ENCODE results near the gene ITPRIP.

ITPRIP gene

GRCh38 chr10:104337985-104338735 lies at the start of gene ITPRIP:
Gene ITPRIP (minus strand): TSS chr10:104338465. CDS start chr10:104316051, 22,414 bp downstream.
- DNase-seq (ENCODE audit: low read depth): peak; percentile 56

GRCh38 chr10:104387130-104387888 lies 49.0 kb upstream of the ITPRIP start:
- no peak for DNase-seq (ENCODE audit: low read depth)

- no peak for DNase-seq (ENCODE audit: low read depth)
Observed at GRCh38 chr10:104380336-104380735, 42.1 kb upstream of the ITPRIP start.

- no peak for DNase-seq (ENCODE audit: low read depth)
Observed at GRCh38 chr10:104376784-104377300, 38.6 kb upstream of the ITPRIP start.

- no peak for DNase-seq (ENCODE audit: low read depth)
Observed at GRCh38 chr10:104374591-104374990, 36.3 kb upstream of the ITPRIP start.

GRCh38 chr10:104371753-104372152 lies 33.5 kb upstream of the ITPRIP start:
- DNase-seq (ENCODE audit: low read depth): no peak

- no peak for DNase-seq (ENCODE audit: low read depth)
Observed at GRCh38 chr10:104368381-104368780, 30.1 kb upstream of the ITPRIP start.

- no peak for DNase-seq (ENCODE audit: low read depth)
Observed at GRCh38 chr10:104367904-104368303, 29.6 kb upstream of the ITPRIP start.

GRCh38 chr10:104359811-104360210 lies 21.5 kb upstream of the ITPRIP start:
- DNase-seq (ENCODE audit: low read depth): no peak

- peak; percentile 74 for DNase-seq (ENCODE audit: low read depth)
Observed at GRCh38 chr10:104353325-104354048, 15.2 kb upstream of the ITPRIP start, which contains the start of gene CFAP58. Gene CFAP58 (plus strand): TSS chr10:104353833. CDS start chr10:104353898, 65 bp downstream.

GRCh38 chr10:104351919-104352318 lies 13.7 kb upstream of the ITPRIP start:
- no peak for DNase-seq (ENCODE audit: low read depth)

- DNase-seq (ENCODE audit: low read depth): no peak
Observed at GRCh38 chr10:104351061-104351702, 12.9 kb upstream of the ITPRIP start.

- no peak for DNase-seq (ENCODE audit: low read depth)
Observed at GRCh38 chr10:104350127-104350635, 11.9 kb upstream of the ITPRIP start.

GRCh38 chr10:104349623-104350126 lies 11.4 kb upstream of the ITPRIP start:
- no peak for DNase-seq (ENCODE audit: low read depth)

- no peak for DNase-seq (ENCODE audit: low read depth)
Observed at GRCh38 chr10:104348601-104349000, 10.3 kb upstream of the ITPRIP start.

- no peak for DNase-seq (ENCODE audit: low read depth)
Observed at GRCh38 chr10:104347295-104348045, 9.2 kb upstream of the ITPRIP start.

GRCh38 chr10:104345941-104346340 lies 7.7 kb upstream of the ITPRIP start:
- no peak for DNase-seq (ENCODE audit: low read depth)

GRCh38 chr10:104345515-104345914 lies 7.2 kb upstream of the ITPRIP start:
- no peak for DNase-seq (ENCODE audit: low read depth)

GRCh38 chr10:104344219-104344618 lies 6.0 kb upstream of the ITPRIP start:
- no peak for DNase-seq (ENCODE audit: low read depth)

GRCh38 chr10:104342941-104343411 lies 4.7 kb upstream of the ITPRIP start:
- DNase-seq (ENCODE audit: low read depth): no peak
